HG03066 (cell line): Measurements from ENCODE around the gene EXOC3L4.
"Not testable (repeated sequence)": the region's sequence is repeated elsewhere in the genome, so short reads cannot be mapped to it uniquely, and the experiment has no call there.

Source experiments
- ATAC-seq: cut with Tn5 transposase; IDR thresholded peaks from one replicate; pipeline ENCODE4 v1.9.1; 2021; ENCODE audit warnings: low read depth; ENCODE audit not compliant: unreplicated experiment

The EXOC3L4 gene

DNA sequence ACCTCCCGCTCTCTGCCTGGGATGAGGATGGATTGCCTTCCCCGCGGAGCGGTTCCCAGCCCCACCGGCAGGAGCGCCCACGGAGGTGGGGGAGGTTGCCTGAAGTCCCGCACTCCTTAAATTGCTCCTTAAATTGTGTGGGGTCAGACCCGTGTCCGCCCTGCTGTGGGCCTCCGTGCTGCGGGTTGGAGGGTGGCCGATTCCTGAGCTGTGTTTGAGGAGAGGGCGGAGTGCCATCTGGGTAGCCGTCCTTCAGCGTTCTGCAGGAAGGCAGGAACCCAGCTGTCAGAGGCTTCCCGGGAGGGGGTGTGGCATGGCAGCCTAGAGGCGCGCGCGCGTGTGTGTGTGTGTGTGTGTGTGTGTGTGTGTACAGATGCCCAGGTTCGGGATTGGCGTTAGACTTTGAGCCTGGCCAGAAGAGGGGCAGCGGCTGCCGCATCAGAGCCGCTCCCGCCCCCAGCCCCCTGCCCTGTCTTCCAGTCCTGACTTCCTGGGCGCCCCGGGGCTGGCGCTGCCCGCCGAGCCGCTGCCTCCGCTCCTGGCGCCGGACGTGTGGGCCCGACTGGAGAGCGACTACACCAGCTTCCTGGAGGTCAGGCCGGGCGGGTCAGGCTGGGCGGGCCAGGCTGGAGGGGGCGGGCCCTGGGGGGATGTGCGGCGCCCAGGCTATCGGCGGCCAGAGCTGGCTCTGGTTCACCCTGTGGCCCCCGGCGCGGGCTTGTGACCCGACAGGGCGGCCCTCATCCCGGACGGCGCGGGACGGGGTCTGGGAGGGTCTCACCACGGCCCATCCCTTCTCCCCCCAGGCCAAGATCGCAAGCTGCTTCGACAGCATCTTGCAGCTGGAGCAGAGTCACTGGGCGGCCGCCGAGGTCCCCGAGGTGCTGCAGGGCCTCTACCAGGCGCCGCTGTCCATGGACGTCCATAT lies 9.2 kb downstream of the EXOC3L4 start:
- no peak for ATAC-seq

GRCh38 chr14:103104389-103104653 lies 9.8 kb downstream of the EXOC3L4 start:
- no peak for ATAC-seq

DNA sequence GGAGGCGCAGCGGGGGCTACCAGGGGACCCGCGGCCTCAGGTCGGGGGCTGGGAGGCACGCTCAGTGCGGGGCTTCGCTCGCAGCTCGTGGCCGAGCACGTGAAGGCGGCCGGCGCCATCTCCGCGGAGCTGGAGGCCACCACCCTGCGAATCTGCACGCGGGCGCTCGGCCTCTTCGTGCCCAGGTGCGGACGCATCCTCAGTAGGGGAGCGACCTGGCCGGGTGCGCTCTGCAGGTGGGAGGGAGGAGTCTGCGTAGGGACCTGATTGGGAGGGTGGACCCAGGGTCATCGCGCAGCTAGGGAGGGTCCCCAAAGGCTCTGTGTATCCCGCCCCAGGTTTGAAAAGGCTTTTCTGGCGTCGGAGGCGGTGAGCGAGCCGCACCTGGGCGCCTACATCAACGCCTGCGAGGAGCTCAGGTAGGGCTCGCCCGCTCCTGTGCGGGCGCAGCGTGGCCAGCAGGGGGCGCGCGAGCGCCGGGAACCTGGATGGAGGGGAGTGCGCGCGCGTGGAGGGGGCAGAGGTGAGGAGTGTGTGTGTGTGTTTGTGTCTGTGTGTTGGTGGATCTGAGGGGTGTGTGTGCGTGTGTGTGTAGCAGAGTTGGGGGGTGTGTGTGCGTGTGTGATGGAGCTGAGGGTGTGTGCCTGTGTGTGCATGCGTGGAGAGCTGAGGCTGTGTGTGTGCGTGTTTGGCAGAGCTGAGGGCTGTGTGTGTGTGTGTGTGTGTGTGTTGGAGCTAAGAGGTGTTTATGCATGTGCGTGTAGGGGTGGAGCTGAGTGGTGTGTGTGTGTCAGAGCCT lies 10.3 kb downstream of the EXOC3L4 start:
- ATAC-seq, result no peak

DNA sequence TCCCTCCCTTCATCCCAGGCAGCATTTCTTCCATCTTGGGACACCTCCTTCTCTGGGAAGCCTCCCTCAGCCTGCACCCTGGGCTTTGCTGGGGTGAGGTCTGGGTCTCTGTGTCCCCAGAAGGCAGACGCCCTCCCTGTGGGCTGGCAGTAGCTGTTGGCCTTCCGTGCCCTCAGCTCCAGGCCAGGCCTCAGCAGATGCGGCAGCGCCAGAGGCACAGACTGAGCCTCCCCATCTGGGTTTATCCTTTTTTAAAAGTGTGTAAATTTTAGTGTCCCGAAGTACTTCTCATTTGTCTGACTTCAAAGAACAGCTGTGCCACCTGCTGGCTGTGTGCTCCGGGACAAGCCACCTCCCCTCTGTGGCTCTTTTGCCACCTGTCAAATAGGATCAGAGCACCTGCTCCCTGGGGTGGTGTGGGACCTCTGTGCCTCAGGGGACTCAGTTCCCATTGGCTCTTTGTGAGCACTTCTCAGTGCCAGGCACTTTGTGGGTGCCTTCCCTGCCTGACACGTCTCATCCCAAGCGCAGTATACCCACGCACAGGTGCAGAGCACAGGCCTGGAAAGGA lies 11.1 kb downstream of the EXOC3L4 start:
- ATAC-seq, result no peak

DNA sequence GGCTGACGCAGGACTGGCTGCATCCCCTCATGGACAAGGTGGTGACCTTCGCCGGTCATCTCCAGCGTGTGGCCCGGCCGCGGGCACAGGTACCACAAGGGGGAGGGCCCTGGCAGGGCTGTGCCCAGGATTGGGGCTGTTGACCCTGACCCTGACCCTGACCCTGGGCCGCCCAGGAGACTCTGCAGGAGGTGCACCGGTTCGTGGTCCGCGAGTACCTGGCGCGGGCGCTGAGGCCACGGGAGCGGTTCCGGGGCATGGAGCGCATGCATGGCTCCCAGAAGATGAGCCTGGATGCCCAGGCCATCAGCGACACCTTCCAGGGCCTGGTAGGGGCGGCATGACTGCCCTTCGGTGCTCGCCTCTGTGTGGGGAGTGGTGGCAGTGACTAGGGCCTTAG lies 12.9 kb downstream of the EXOC3L4 start:
- no peak for ATAC-seq

GRCh38 chr14:103107941-103108748 lies 13.6 kb downstream of the EXOC3L4 start:
- ATAC-seq, result no peak

- ATAC-seq, result no peak
These were observed 14.3 kb downstream of the EXOC3L4 start for GRCh38 chr14:103108749-103109207.

GRCh38 chr14:103109535-103110441 lies 15.3 kb downstream of the EXOC3L4 start:
- no peak for ATAC-seq

DNA sequence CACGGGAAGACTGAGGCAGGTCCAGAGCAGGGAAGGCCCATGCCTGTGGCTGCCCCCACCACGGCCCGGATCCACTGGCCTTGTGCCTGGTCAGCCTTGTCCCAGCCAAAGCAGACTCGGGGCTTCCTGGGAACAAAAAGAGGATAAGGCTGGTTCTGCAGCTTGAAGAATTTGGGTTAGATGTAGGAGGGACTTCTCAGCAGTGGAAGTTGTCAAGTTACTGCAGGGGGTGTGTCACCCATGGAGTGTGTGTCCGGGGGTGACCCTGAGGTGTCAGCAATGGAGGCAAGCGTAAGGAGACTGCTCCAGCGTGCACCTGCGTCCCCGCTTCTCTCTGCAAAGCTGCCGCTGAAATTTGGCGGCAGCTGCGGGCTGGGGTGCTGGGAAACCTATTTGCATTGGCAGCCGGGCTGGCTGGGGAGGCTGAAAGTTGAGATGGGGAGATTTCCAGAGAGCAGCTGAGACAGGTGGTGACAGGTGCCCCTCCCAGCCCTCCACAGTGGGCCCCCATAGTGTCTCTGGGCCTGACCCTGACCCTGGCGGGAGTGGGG lies 16.2 kb downstream of the EXOC3L4 start:
- ATAC-seq, result no peak

GRCh38 chr14:103111232-103111868 lies 16.8 kb downstream of the EXOC3L4 start:
- no peak for ATAC-seq

- no peak for ATAC-seq
These were observed 18.1 kb downstream of the EXOC3L4 start for GRCh38 chr14:103112400-103113243.

GRCh38 chr14:103113303-103113702 lies 18.8 kb downstream of the EXOC3L4 start:
- no peak for ATAC-seq

DNA sequence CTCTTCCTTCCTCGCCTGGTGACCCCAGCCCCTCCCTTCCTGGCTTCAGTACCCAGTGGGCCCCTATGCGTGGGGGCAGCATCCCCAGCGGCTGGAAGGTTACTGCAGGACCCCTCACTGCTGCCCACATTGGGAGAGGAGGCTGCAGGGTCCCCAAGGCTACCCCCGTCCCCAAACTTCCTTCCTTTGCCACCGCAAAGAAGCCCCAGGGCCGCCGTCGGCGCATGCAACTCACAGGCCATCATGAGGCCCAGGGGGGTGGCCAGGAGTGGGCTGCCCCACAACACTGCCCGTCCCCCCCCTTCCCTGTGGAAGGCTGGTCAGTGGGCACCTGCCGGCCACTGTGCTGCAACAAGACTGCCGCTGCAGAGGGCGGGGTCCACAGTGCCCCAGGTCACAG lies 19.2 kb downstream of the EXOC3L4 start:
- no peak for ATAC-seq

- ATAC-seq, result not testable (repeated sequence)
These were observed 20.7 kb downstream of the EXOC3L4 start for GRCh38 chr14:103115086-103115679.

GRCh38 chr14:103115845-103116572 lies 21.5 kb downstream of the EXOC3L4 start:
- no peak for ATAC-seq

DNA sequence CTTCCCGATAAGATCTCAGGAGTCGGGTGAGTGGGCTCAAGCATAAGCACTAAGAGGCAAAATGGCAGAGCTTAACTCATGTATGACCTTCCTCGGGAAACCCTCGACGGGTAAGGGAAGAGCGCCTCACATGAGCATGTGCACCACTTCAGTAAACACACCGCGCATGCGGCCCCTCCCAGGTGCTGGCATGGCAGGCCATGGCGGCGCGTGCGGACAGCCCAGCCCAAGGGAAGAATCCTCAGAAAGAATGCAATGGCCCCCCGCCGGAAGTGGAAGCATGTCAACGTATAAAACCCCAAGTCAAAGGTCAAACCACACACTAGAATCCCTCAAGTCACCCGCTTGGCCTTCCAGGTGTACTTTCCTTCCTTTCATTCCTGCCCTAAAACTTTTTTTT lies 22.1 kb downstream of the EXOC3L4 start:
- no peak for ATAC-seq

GRCh38 chr14:103117499-103117898 lies 23.0 kb downstream of the EXOC3L4 start:
- not testable (repeated sequence) for ATAC-seq
